Caco-2 (cell line): ENCODE results near the gene RIOK3. TPM values are rescaled to one million over a fixed set of nuclear protein-coding genes. Genes with fewer than 3 reads are reported as not detected.

ENCODE experiments used
- BruUV-seq: library from RNA; stranded (reverse); fragments of 400-500 nt; replicated peaks from 2 replicates; lab custom pipeline; 2021; lab: Mats Ljungman, UMichigan
- CTCF ChIA-PET: fragments of 300-600 bp; sonication (Branson Sonifier 250); formaldehyde crosslinking; loops from one replicate; lab custom pipeline; 2022; ENCODE audit warnings: antibody characterized with exemption; lab: Charles Lee
- POLR2A ChIA-PET: fragments of 300-600 bp; sonication (Branson Sonifier 250); formaldehyde crosslinking; loops from one replicate; lab custom pipeline; 2022; ENCODE audit warnings: antibody characterized with exemption; lab: Charles Lee
- DNase-seq, 2 experiments: peaks; one replicate each; pipeline versions ENCODE4 v3.0.0 to v3.0.0-alpha.2; 2020 to 2022
- H3K27me3 ChIP-seq: replicated peaks from 2 replicates; pipeline ENCODE4 v1.6.0; 2011; ENCODE audit warnings: low read length; ENCODE audit not compliant: control insufficient read depth, insufficient read depth
- H3K36me3 ChIP-seq: 2 replicates; pipeline ENCODE4 v1.5.1; 2011; ENCODE audit warnings: low read length; ENCODE audit not compliant: control insufficient read depth, insufficient read depth
- H3K4me1 ChIP-seq: fragments of 250-450 bp; sonication (Bioruptor Pico); 2 replicates; pipeline ENCODE4 v1.5.1; 2020; ENCODE audit warnings: mild to moderate bottlenecking
- H3K4me3 ChIP-seq: 2 replicates; pipeline ENCODE4 v1.5.1; 2011; ENCODE audit warnings: low read depth, mild to moderate bottlenecking, control low read depth, low read length
- H3K9me3 ChIP-seq: fragments of 250-450 bp; sonication (Bioruptor Pico); 2 replicates; pipeline ENCODE4 v1.5.1; 2020; ENCODE audit warnings: mild to moderate bottlenecking, moderate library complexity
- H3K27ac Mint-ChIP-seq: one replicate; pipeline ENCODE4 v1.8.0; 2022; ENCODE audit warnings: mixed read lengths; ENCODE audit not compliant: unreplicated experiment
- H3K27me3 Mint-ChIP-seq: one replicate; pipeline ENCODE4 v1.8.0; 2022; ENCODE audit warnings: mixed read lengths; ENCODE audit not compliant: insufficient read depth, unreplicated experiment
- H3K36me3 Mint-ChIP-seq: one replicate; pipeline ENCODE4 v1.8.0; 2022; ENCODE audit warnings: mild to moderate bottlenecking, mixed read lengths; ENCODE audit not compliant: insufficient read depth, unreplicated experiment
- H3K4me1 Mint-ChIP-seq: one replicate; pipeline ENCODE4 v1.8.0; 2022; ENCODE audit warnings: low read depth, mixed read lengths; ENCODE audit not compliant: unreplicated experiment
- H3K4me3 Mint-ChIP-seq: one replicate; pipeline ENCODE4 v1.8.0; 2022; ENCODE audit warnings: mild to moderate bottlenecking, moderate library complexity, mixed read lengths; ENCODE audit not compliant: unreplicated experiment
- H3K9me3 Mint-ChIP-seq: one replicate; pipeline ENCODE4 v1.8.0; 2022; ENCODE audit warnings: mixed read lengths; ENCODE audit not compliant: unreplicated experiment
- CTCF ChIP-seq, 2 experiments: fragments of 200-600 bp in 1 of 2; IDR thresholded peaks; 1 replicate in 1 of 2; 2 replicates in 1 of 2; pipeline versions ENCODE4 v1.5.1 to v1.8.0; 2011 to 2022; ENCODE audit warnings: antibody characterized with exemption in 1 of 2, control low read depth in 1 of 2, inconsistent platforms in 1 of 2, low read depth in 1 of 2, low read length in 1 of 2, mild to moderate bottlenecking in 1 of 2, moderate library complexity in 1 of 2; ENCODE audit not compliant: insufficient read depth in 1 of 2, severe bottlenecking in 1 of 2, unreplicated experiment in 1 of 2
- intact Hi-C: fragments of 100-400 bp; cut with micrococcal nuclease; formaldehyde crosslinking; loops from one replicate; pipeline ENCODE4 v1.10.0; 2022; ENCODE audit not compliant: unreplicated experiment
- total RNA-seq: library from RNA; stranded (reverse); gene quantifications from 2 replicates; pipeline ENCODE4 v1.2.3, GENCODE V29; 2022

The RIOK3 gene
- total RNA-seq, 1 experiment from 2014 or later: 32.4 TPM

DNA sequence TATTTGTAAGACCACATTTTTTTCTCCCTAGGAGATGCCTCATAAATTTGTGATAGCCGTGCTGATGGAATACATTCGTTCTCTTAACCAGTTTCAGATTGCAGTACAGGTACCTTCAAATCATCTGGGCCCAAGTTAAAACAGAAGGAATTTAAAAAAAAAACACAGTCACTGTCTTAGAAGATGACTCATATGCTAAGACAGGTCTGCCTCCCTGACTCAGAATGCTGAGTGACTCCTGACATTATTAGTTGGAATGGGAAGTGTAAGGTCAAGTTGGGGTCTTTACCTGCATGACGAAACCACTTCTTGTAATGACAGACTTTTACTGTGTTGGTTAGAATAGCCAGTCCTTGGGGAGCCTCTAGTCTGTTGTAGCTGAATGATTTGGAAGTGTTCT lies 76.5 kb downstream of the RIOK3 start:
- H3K36me3 Mint-ChIP-seq: peaks cover 57% of the 10 kb centered on the region
- intact Hi-C loops: no loop called here
- no TSS peak for BruUV-seq
- TF ChIP-seq CTCF (IDR thresholded peaks at IDR 0.05; ENCODE audit: insufficient read depth in 1 of 2, low read depth in 1 of 2, low read length in 1 of 2, severe bottlenecking in 1 of 2, unreplicated experiment in 1 of 2): no peak
- DNase-seq: no peak
- ChIA-PET CTCF (no interaction called here), POLR2A (no interaction called here)
- no peak overlapping the region for H3K4me3 Mint-ChIP-seq
- H3K27me3 ChIP-seq: no peaks in the 10 kb centered on the region
- H3K36me3 ChIP-seq: no peaks in the 10 kb centered on the region
- no peaks in the 10 kb centered on the region for H3K9me3 Mint-ChIP-seq
- H3K4me3 ChIP-seq: no peak overlapping the region
- no peaks in the 10 kb centered on the region for H3K27me3 Mint-ChIP-seq
- no peak overlapping the region for H3K27ac Mint-ChIP-seq
- H3K4me1 ChIP-seq: no peaks in the 10 kb centered on the region
- no peaks in the 10 kb centered on the region for H3K9me3 ChIP-seq
- no peaks in the 10 kb centered on the region for H3K4me1 Mint-ChIP-seq

DNA sequence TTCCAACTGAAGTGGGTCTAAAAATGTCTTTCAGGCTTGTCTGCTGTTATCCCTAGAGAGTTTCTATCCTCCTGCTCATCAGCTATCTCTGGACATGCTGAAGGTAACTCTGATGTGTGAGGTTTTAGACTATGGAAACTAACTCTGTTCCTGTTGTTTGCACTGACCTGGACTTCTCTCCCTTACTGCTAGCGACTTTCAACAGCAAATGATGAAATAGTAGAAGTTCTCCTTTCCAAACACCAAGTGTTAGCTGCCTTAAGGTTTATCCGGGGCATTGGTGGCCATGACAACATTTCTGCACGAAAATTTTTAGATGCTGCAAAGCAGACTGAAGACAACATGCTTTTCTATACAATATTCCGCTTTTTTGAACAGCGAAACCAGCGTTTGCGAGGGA lies 77.1 kb downstream of the RIOK3 start:
- H3K9me3 Mint-ChIP-seq: no peaks in the 10 kb centered on the region
- no peak for TF ChIP-seq CTCF (IDR thresholded peaks at IDR 0.05; ENCODE audit: insufficient read depth in 1 of 2, low read depth in 1 of 2, low read length in 1 of 2, severe bottlenecking in 1 of 2, unreplicated experiment in 1 of 2)
- no peak overlapping the region for H3K27ac Mint-ChIP-seq
- intact Hi-C loops: no loop called here
- Histone ChIP-seq H3K27me3 (no peaks in the 10 kb centered on the region), H3K4me3 (no peak overlapping the region), H3K36me3 (no peaks in the 10 kb centered on the region), H3K4me1 (no peaks in the 10 kb centered on the region), H3K9me3 (no peaks in the 10 kb centered on the region)
- H3K27me3 Mint-ChIP-seq: no peaks in the 10 kb centered on the region
- CTCF ChIA-PET: no interaction called here
- H3K4me3 Mint-ChIP-seq: no peak overlapping the region
- POLR2A ChIA-PET: no interaction called here
- H3K4me1 Mint-ChIP-seq: no peaks in the 10 kb centered on the region
- H3K36me3 Mint-ChIP-seq: peaks cover 54% of the 10 kb centered on the region
- no TSS peak for BruUV-seq
- DNase-seq: no peak

DNA sequence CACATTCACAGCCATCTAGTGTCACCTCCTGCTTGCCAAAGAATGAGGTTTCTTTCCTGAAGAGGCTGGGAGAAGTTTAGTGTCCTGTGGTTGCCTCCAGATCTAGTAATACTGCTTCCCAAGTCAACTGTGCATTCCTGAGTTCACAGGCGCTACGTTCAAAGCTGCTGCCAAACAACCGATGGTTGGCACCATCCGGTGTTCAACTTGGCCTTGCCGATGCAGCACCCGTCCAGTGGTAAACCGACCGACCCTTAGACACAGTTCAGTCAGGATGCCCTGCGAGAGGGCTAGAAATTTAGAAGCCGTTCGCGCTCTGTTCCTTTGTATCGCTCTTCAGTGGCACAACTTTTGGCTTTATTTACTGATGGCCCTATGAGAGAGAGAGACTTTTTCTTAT lies 78.8 kb downstream of the RIOK3 start:
- Mint-ChIP-seq H3K36me3 (peaks cover 38% of the 10 kb centered on the region), H3K9me3 (no peaks in the 10 kb centered on the region), H3K4me3 (no peak overlapping the region), H3K27ac (no peak overlapping the region), H3K27me3 (no peaks in the 10 kb centered on the region), H3K4me1 (no peaks in the 10 kb centered on the region)
- POLR2A ChIA-PET: no interaction called here
- Histone ChIP-seq H3K36me3 (no peaks in the 10 kb centered on the region), H3K4me3 (no peak overlapping the region), H3K9me3 (no peaks in the 10 kb centered on the region), H3K27me3 (no peaks in the 10 kb centered on the region), H3K4me1 (no peaks in the 10 kb centered on the region)
- intact Hi-C loops: no loop called here
- no peak for TF ChIP-seq CTCF (IDR thresholded peaks at IDR 0.05; ENCODE audit: insufficient read depth in 1 of 2, low read depth in 1 of 2, low read length in 1 of 2, severe bottlenecking in 1 of 2, unreplicated experiment in 1 of 2)
- CTCF ChIA-PET: no interaction called here
- no TSS peak for BruUV-seq
- no peak for DNase-seq

Other genes starting within 250 kb of the RIOK3 start
- gene RMC1, start 50.2 kb downstream of the RIOK3 start, total RNA-seq: 12.1 and 12.9 TPM in 2 replicates
- 29.5 and 32.8 TPM in 2 replicates for gene NPC1, start 133.2 kb downstream of the RIOK3 start, total RNA-seq
- gene ANKRD29, start 209.6 kb downstream of the RIOK3 start, total RNA-seq: 7.3 and 8.2 TPM in 2 replicates
- 34.6 and 37.9 TPM in 2 replicates for gene LAMA3, start 236.2 kb downstream of the RIOK3 start, total RNA-seq